Esophagus squamous epithelium (tissue), 5 donors: ENCODE data around the gene VSTM2L. TPM values are rescaled to one million over a fixed set of nuclear protein-coding genes. Genes with fewer than 3 reads are reported as not detected.

Source experiments
- DNase-seq: peaks from one replicate; lab custom pipeline; 2025; lab: John Stamatoyannopoulos, UW
- H3K27ac ChIP-seq, 4 donors: fragments of 200-600 bp; sonication (generic); one replicate each; pipeline ENCODE4 v1.5.1; 2016 to 2019; ENCODE audit warnings: mild to moderate bottlenecking in 1 of 4
- H3K27me3 ChIP-seq, 4 donors: fragments of 200-600 bp; sonication (generic); 1 replicate in 3 of 4; 2 replicates in 1 of 4; pipeline versions ENCODE4 v1.5.1 to v1.6.0; 2017 to 2021; ENCODE audit warnings: antibody characterized with exemption in 1 of 4
- H3K36me3 ChIP-seq, 3 donors: fragments of 200-600 bp; sonication (generic); one replicate each; pipeline ENCODE4 v1.5.1; 2016 to 2019
- H3K4me1 ChIP-seq, 3 donors: fragments of 200-600 bp; sonication (generic); one replicate each; pipeline ENCODE4 v1.5.1; 2017 to 2019
- H3K4me3 ChIP-seq, 4 donors: fragments of 200-600 bp; sonication (generic); 1 replicate in 3 of 4; 2 replicates in 1 of 4; pipeline ENCODE4 v1.5.1; 2016 to 2019; ENCODE audit warnings: mild to moderate bottlenecking in 2 of 4, moderate library complexity in 1 of 4
- H3K9me3 ChIP-seq, 3 donors: fragments of 200-600 bp; sonication (generic); one replicate each; pipeline ENCODE4 v1.5.1; 2016 to 2019
- POLR2A ChIP-seq, 4 donors: fragments of 450-650 bp; IDR thresholded peaks; one replicate each; pipeline ENCODE4 v1.6.1; 2017; ENCODE audit warnings: antibody characterized with exemption in 4 of 4, mild to moderate bottlenecking in 4 of 4, moderate library complexity in 3 of 4
- WGBS, 2 donors: methylation state at CpG; one replicate each; pipeline ENCODE4 v1.1.5; 2018; 5-methylcytosine and 5-hydroxymethylcytosine counted together
- intact Hi-C: fragments of 100-400 bp; cut with DNase I; formaldehyde crosslinking; loops from one replicate; pipeline ENCODE4 v1.15.0; 2022
- total RNA-seq, 4 donors: library from RNA; depleted of rRNA; stranded (reverse); fragments of >200 nt; gene quantifications; one replicate each; pipeline ENCODE4 v1.1.0, GENCODE V29; 2016
- TF ChIP-seq, protein P1 (sequence below), 6 experiments: fragments of 450-650 bp in 4 of 6; fragments of 200-600 bp in 2 of 6; sonication (generic) in 2 of 6; IDR thresholded peaks; one replicate each; pipeline ENCODE4 v1.5.1; 2016 to 2019; ENCODE audit warnings: antibody characterized with exemption in 6 of 6, mild to moderate bottlenecking in 4 of 6, moderate library complexity in 4 of 6
- donor health status: DM: yes; HTN: yes; CAD: no.

Gene VSTM2L
- total RNA-seq, 4 donors from 2014 or later = 0.38 to 2.6 (median 0.68) TPM

DNA sequence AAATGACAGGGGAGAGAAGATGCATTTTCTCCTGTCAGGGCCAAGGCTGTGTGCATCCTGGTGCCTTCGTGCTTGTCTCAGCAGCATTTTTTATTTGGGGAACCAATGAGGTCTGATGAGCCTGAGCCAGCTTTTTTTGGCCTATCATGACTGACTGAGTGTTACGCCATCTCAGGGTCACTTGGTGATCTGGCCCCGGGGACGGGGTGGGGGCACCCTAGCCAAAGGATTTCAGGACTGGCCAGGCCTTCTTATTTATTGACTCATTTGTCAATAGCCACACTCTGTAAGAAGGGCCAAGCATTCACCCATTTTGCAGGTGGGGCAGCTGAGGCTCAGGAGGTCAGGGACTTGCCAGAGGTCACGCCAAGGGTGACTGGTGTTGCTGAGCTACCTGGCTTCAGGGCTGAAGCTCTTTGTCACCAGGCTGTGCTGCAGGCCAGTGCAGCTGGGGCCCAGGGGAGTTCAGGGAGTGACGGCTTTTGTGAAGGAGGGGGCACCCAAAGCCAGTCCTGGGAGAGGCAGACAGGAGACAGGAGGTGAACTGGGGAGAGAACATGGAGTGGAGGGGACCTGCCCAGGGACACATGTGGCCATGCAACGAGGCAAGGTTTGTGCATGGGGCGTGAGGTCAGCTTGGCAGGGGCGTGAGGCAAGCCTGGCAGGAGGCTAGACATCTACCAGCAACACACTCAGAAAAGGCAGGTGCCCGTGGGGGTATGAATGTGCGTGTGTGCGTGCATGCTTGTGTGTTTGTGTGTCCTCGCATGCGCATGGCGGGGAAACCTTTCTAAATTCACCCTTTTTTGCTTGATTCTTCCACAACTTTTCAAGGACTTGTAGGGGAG is 31.1 kb downstream of the VSTM2L start:
- TF ChIP-seq POLR2A (IDR thresholded peaks at IDR 0.05) = no peak
- TF ChIP-seq, protein P1, sequence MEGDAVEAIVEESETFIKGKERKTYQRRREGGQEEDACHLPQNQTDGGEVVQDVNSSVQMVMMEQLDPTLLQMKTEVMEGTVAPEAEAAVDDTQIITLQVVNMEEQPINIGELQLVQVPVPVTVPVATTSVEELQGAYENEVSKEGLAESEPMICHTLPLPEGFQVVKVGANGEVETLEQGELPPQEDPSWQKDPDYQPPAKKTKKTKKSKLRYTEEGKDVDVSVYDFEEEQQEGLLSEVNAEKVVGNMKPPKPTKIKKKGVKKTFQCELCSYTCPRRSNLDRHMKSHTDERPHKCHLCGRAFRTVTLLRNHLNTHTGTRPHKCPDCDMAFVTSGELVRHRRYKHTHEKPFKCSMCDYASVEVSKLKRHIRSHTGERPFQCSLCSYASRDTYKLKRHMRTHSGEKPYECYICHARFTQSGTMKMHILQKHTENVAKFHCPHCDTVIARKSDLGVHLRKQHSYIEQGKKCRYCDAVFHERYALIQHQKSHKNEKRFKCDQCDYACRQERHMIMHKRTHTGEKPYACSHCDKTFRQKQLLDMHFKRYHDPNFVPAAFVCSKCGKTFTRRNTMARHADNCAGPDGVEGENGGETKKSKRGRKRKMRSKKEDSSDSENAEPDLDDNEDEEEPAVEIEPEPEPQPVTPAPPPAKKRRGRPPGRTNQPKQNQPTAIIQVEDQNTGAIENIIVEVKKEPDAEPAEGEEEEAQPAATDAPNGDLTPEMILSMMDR (IDR thresholded peaks at IDR 0.05) = no peak
- peaks cover 0 to 46% (median 0%) of the 10 kb centered on the region in 4 donors for H3K27me3 ChIP-seq
- no peaks in the 10 kb centered on the region for H3K36me3 ChIP-seq
- H3K9me3 ChIP-seq = no peaks in the 10 kb centered on the region
- no peaks in the 10 kb centered on the region for H3K4me1 ChIP-seq
- H3K4me3 ChIP-seq = no peak overlapping the region
- H3K27ac ChIP-seq = no peak overlapping the region
- intact Hi-C loops = no loop called here
- 73 to 82% methylated on average over 10 to 14 of the region's 15 CpGs for WGBS, 2 donors
- no peak for DNase-seq

DNA sequence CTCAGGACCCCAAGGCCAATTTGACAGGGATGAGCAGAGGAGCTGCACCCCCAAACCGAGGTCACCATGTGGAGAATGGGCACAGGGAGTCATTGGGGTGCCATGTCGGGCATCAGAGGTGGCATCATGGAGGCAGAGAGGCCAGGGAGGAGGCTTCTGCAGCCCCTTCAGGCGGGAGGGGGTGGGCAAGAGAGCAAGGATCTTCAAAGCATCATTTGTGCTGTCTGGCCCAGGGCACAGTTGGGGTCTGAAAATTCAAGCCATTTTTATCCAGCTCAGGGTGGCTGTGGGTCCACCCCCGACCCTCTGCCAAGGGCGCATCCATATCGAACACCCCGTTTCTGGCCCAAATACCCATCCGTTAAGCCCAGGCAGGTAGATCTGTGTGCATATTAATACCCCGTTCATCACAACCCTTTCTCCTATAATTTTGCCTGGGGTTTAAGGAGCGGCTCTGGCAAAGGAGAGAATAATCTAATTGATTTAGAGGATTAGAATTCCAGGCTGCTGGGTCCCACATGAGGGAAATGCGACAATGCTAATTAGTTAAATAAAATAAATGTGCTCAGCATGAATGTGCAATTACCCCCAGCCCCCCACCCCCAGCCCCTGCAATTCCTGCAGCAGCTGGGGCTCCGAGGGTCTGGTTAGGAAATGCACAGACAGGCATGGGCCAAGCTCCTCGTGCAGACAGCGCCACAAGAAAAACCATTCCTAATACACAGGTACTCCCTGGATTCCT is 31.9 kb downstream of the VSTM2L start:
- 74 to 82% methylated on average over 11 to 14 of the region's 14 CpGs for WGBS, 2 donors
- H3K9me3 ChIP-seq = no peaks in the 10 kb centered on the region
- H3K27me3 ChIP-seq = peaks cover 0 to 38% (median 0%) of the 10 kb centered on the region in 4 donors
- no peaks in the 10 kb centered on the region for H3K36me3 ChIP-seq
- intact Hi-C loops = no loop called here
- H3K4me3 ChIP-seq = no peak overlapping the region
- no peak for DNase-seq
- no peak overlapping the region for H3K27ac ChIP-seq
- H3K4me1 ChIP-seq = no peaks in the 10 kb centered on the region
- TF ChIP-seq, protein P1 (IDR thresholded peaks at IDR 0.05) = no peak
- no peak for TF ChIP-seq POLR2A (IDR thresholded peaks at IDR 0.05)

DNA sequence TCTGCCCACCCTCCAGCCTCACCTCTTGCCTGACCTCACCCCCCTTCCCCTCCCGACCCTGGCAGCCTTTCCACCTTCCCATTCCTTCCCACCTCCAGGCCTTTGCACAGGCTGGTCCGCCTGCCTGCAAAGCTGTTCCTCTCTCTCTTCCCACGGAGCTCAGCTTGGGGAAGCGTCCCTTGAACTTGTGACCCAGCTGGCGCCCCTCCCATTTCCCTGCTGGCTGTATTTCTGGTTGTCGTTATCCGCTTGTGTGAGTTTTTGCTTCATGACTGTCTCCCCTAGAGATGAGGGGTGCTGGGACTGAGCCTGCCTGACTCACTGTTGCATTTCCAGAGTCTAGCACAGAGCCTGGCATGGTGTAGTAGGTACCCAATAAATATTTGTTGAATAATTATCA is 32.5 kb downstream of the VSTM2L start:
- Histone ChIP-seq H3K27me3 (peaks cover 0 to 32% (median 0%) of the 10 kb centered on the region in 4 donors), H3K4me1 (no peaks in the 10 kb centered on the region), H3K4me3 (no peak overlapping the region), H3K36me3 (no peaks in the 10 kb centered on the region), H3K9me3 (no peaks in the 10 kb centered on the region), H3K27ac (no peak overlapping the region)
- WGBS, 2 donors = 41 to 43% methylated on average over 7 of the region's 7 CpGs
- DNase-seq = no peak
- intact Hi-C loops = no loop called here
- TF ChIP-seq, protein P1 (IDR thresholded peaks at IDR 0.05) = no peak
- no peak for TF ChIP-seq POLR2A (IDR thresholded peaks at IDR 0.05)

DNA sequence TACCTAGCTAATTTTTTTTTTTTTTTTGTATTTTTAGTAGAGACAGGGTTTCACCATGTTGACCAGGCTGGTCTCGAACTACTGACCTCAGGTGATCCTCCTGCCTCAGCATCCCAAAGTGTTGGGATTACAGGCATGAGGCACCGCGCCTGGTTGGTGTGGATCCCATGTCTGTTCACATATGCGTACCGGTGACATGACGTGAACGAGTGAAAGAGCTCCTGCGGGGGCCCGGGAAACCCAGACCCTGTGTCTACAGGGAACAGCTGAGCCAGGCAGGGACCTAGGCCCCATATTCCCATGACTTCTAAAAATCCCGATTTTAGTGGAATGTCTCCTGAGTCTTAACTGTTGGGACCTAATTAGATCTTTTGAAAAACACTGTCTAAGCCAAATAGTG is 33.1 kb downstream of the VSTM2L start:
- Histone ChIP-seq H3K27me3 (peaks cover 0 to 26% (median 0%) of the 10 kb centered on the region in 4 donors), H3K36me3 (no peaks in the 10 kb centered on the region), H3K9me3 (no peaks in the 10 kb centered on the region), H3K27ac (no peak overlapping the region), H3K4me3 (no peak overlapping the region), H3K4me1 (no peaks in the 10 kb centered on the region)
- intact Hi-C loops = no loop called here
- WGBS, 2 donors = 89 to 93% methylated on average over 8 to 10 of the region's 10 CpGs
- no peak for DNase-seq
- TF ChIP-seq, protein P1 (IDR thresholded peaks at IDR 0.05) = no peak
- TF ChIP-seq POLR2A (IDR thresholded peaks at IDR 0.05) = no peak

DNA sequence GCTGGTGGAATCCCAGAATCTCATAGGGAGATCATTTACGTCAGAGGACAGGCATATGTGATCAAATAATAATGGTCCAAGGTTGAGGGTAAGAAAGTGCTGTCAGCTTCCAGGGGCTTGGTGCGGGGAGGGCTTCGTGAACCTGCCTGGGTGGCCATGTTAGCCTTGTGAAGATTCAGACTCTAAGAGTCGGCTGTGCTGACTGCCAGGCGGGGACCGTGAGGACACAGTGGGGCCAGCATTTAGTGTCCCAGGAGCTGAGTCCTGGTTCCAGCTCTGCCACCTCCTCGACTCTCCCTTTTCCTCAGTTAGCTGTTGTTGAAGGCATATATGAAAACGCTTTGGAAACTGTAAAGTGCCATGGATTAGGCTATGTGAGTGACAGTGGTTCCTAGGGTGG is 33.5 kb downstream of the VSTM2L start:
- intact Hi-C loops = no loop called here
- TF ChIP-seq, protein P1 (IDR thresholded peaks at IDR 0.05) = no peak
- TF ChIP-seq POLR2A (IDR thresholded peaks at IDR 0.05) = no peak
- Histone ChIP-seq H3K9me3 (no peaks in the 10 kb centered on the region), H3K4me1 (no peaks in the 10 kb centered on the region), H3K4me3 (no peak overlapping the region), H3K36me3 (no peaks in the 10 kb centered on the region), H3K27me3 (peaks cover 0 to 21% (median 0%) of the 10 kb centered on the region in 4 donors), H3K27ac (no peak overlapping the region)
- DNase-seq = no peak
- WGBS, 2 donors = 90 to 98% methylated on average over 7 to 8 of the region's 8 CpGs
